Glutamatergic neuron (in vitro differentiated cells): ENCODE results near the gene ADK. TPM values are rescaled to one million over a fixed set of nuclear protein-coding genes. Genes with fewer than 3 reads are reported as not detected.

Experiments
- DNase-seq: peaks from one replicate; pipeline ENCODE4 v3.0.0; 2022
- H3K27ac Mint-ChIP-seq: one replicate; pipeline ENCODE4 v1.8.0; 2020; ENCODE audit warnings: mild to moderate bottlenecking, mixed read lengths, inconsistent platforms; ENCODE audit not compliant: unreplicated experiment
- H3K27me3 Mint-ChIP-seq: one replicate; pipeline ENCODE4 v1.8.0; 2020; ENCODE audit warnings: mild to moderate bottlenecking, moderate library complexity, mixed read lengths, inconsistent platforms; ENCODE audit not compliant: unreplicated experiment
- H3K36me3 Mint-ChIP-seq: one replicate; pipeline ENCODE4 v1.8.0; 2020; ENCODE audit warnings: mild to moderate bottlenecking, mixed read lengths, inconsistent platforms; ENCODE audit not compliant: unreplicated experiment
- H3K4me1 Mint-ChIP-seq: one replicate; pipeline ENCODE4 v1.8.0; 2020; ENCODE audit warnings: mild to moderate bottlenecking, low read depth, mixed read lengths, inconsistent platforms; ENCODE audit not compliant: unreplicated experiment
- H3K4me3 Mint-ChIP-seq: one replicate; pipeline ENCODE4 v1.8.0; 2020; ENCODE audit warnings: mild to moderate bottlenecking, mixed read lengths, inconsistent platforms; ENCODE audit not compliant: unreplicated experiment
- H3K9me3 Mint-ChIP-seq: one replicate; pipeline ENCODE4 v1.8.0; 2020; ENCODE audit warnings: mild to moderate bottlenecking, moderate library complexity, mixed read lengths, inconsistent platforms; ENCODE audit not compliant: unreplicated experiment
- total RNA-seq: library from RNA; stranded (reverse); fragmentation: NEBNext Ultra II Directional; extraction: Animal tissue kit (Norgen Biotek cat#: 25700); gene quantifications from one replicate; pipeline ENCODE4 v1.2.1, GENCODE V29; 2021; ENCODE audit not compliant: unreplicated experiment
- TF ChIP-seq, protein P1 (sequence below): fragments of 200-600 bp; sonication (generic); IDR thresholded peaks from one replicate; pipeline ENCODE4 v1.5.0; 2021; ENCODE audit not compliant: partially characterized antibody, unreplicated experiment

Gene ADK
- total RNA-seq, 1 donor from 2014 or later = 16.4 TPM

DNA sequence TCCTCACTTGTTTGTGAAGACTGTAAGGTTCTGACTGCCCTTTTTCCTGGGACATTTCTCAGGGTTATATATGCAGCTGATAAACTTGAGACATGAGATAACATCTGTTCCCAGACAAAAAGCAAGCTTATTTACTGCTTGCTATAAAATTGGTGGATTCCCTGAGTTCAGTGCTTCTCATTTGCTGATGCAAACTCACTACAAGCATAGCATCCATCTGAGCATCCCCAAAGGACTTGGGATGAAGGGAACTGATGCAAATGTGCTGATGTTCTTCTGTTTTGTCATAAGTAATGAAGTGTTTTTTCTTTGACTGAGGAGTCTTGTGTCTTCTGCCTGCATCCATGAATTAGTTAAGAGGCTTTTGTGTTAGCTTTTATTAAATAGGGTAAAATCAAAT lies 183.2 kb downstream of the ADK start:
- H3K4me3 Mint-ChIP-seq = no peak overlapping the region
- TF ChIP-seq, protein P1, sequence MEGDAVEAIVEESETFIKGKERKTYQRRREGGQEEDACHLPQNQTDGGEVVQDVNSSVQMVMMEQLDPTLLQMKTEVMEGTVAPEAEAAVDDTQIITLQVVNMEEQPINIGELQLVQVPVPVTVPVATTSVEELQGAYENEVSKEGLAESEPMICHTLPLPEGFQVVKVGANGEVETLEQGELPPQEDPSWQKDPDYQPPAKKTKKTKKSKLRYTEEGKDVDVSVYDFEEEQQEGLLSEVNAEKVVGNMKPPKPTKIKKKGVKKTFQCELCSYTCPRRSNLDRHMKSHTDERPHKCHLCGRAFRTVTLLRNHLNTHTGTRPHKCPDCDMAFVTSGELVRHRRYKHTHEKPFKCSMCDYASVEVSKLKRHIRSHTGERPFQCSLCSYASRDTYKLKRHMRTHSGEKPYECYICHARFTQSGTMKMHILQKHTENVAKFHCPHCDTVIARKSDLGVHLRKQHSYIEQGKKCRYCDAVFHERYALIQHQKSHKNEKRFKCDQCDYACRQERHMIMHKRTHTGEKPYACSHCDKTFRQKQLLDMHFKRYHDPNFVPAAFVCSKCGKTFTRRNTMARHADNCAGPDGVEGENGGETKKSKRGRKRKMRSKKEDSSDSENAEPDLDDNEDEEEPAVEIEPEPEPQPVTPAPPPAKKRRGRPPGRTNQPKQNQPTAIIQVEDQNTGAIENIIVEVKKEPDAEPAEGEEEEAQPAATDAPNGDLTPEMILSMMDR = no peak
- no peaks in the 10 kb centered on the region for H3K27me3 Mint-ChIP-seq
- no peaks in the 10 kb centered on the region for H3K36me3 Mint-ChIP-seq
- H3K27ac Mint-ChIP-seq = no peak overlapping the region
- DNase-seq = no peak
- no peaks in the 10 kb centered on the region for H3K9me3 Mint-ChIP-seq
- H3K4me1 Mint-ChIP-seq = no peaks in the 10 kb centered on the region

- no peak for DNase-seq
- Mint-ChIP-seq H3K27me3 (no peaks in the 10 kb centered on the region), H3K4me1 (no peaks in the 10 kb centered on the region), H3K27ac (no peak overlapping the region), H3K4me3 (no peak overlapping the region), H3K9me3 (no peaks in the 10 kb centered on the region), H3K36me3 (no peaks in the 10 kb centered on the region)
- TF ChIP-seq, protein P1 = no peak
These were observed 184.5 kb downstream of the ADK start for GRCh38 chr10:74335501-74335900.

DNA sequence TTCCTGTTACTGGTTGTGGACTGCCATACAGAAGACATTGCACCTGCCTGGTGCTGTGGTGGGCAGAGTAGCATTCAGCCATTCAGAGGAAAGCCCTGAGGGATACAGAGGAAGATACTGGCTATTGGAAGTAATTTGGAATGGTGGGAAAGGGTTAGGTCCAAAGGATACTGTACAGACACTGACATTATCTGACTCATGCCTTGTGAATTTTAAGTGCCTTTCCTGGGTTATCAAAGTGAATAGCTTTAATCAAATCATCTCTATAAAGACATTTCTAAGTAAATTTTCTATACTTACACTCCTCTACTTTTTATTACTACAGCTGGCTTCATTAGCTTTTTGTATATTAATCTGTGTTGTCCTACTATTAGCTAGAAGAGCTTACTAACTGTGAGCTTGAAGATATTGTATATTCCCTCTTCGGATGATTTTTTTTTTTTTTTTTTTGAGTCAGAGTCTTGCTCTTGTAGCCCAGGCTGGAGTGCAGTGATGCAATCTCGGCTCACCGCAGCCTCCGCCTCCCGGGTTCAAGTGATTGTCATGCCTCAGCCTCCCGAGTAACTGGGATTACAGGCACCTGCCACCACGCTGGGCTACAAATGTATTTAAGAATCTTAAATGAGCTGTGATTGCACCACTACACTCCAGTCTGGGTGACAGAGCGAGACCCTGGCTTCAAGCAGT lies 186.5 kb downstream of the ADK start:
- Mint-ChIP-seq H3K27me3 (no peaks in the 10 kb centered on the region), H3K4me1 (no peaks in the 10 kb centered on the region), H3K27ac (no peak overlapping the region), H3K36me3 (no peaks in the 10 kb centered on the region), H3K4me3 (no peak overlapping the region), H3K9me3 (no peaks in the 10 kb centered on the region)
- TF ChIP-seq, protein P1 = no peak
- no peak for DNase-seq

- Mint-ChIP-seq H3K27ac (no peak overlapping the region), H3K36me3 (no peaks in the 10 kb centered on the region), H3K9me3 (no peaks in the 10 kb centered on the region), H3K4me3 (no peak overlapping the region), H3K4me1 (no peaks in the 10 kb centered on the region), H3K27me3 (no peaks in the 10 kb centered on the region)
- TF ChIP-seq, protein P1 = no peak
- no peak for DNase-seq
These were observed 192.0 kb downstream of the ADK start for GRCh38 chr10:74342991-74343390.

DNA sequence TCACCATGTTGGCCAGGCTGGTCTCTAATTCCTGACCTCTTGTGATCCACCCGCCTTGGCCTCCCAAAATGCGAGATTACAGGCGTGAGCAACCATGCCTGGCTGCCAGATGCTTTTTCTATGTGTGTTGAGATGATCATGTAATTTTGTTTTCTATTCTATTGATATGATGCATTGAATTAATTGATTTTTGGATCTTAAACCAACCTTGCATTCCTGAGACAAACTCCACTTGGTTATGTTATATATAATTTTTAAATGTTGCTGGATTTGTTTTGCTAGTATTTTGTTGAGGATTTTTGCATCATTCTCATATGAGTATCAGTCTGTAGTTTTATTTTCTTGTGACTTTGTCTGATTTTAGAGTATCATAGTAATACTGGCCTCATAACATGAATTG lies 192.8 kb downstream of the ADK start:
- H3K27ac Mint-ChIP-seq = no peak overlapping the region
- H3K4me3 Mint-ChIP-seq = no peak overlapping the region
- H3K9me3 Mint-ChIP-seq = no peaks in the 10 kb centered on the region
- no peaks in the 10 kb centered on the region for H3K36me3 Mint-ChIP-seq
- H3K27me3 Mint-ChIP-seq = no peaks in the 10 kb centered on the region
- no peaks in the 10 kb centered on the region for H3K4me1 Mint-ChIP-seq
- TF ChIP-seq, protein P1 = no peak
- no peak for DNase-seq
